IPS-NIHi11 (cell line): ENCODE results near the gene ABLIM2.
"Not testable (repeated sequence)": the region's sequence is repeated elsewhere in the genome, so short reads cannot be mapped to it uniquely, and the experiment has no call there.

Source experiments
- DNase-seq: peaks from one replicate; pipeline ENCODE4 v3.0.0; 2012; ENCODE audit warnings: mixed read lengths, low spot score

ABLIM2 gene

GRCh38 chr4:8156617-8157016 is 2.0 kb downstream of the ABLIM2 start:
- no peak for DNase-seq

GRCh38 chr4:8155660-8156421 is 2.8 kb downstream of the ABLIM2 start:
- DNase-seq: no peak

GRCh38 chr4:8155048-8155447 is 3.6 kb downstream of the ABLIM2 start:
- no peak for DNase-seq

GRCh38 chr4:8153441-8153840 is 5.2 kb downstream of the ABLIM2 start:
- DNase-seq: no peak

- no peak for DNase-seq
Observed at GRCh38 chr4:8152865-8153257, 5.8 kb downstream of the ABLIM2 start.

- DNase-seq: no peak
Observed at GRCh38 chr4:8152090-8152864, 6.3 kb downstream of the ABLIM2 start.

GRCh38 chr4:8151165-8151650 is 7.4 kb downstream of the ABLIM2 start:
- DNase-seq: no peak

GRCh38 chr4:8150152-8151090 is 8.2 kb downstream of the ABLIM2 start:
- no peak for DNase-seq

- no peak for DNase-seq
Observed at GRCh38 chr4:8149664-8150063, 8.9 kb downstream of the ABLIM2 start.

- DNase-seq: no peak
Observed at GRCh38 chr4:8148785-8149435, 9.7 kb downstream of the ABLIM2 start.

GRCh38 chr4:8148159-8148558 is 10.5 kb downstream of the ABLIM2 start:
- no peak for DNase-seq

GRCh38 chr4:8147231-8147970 is 11.2 kb downstream of the ABLIM2 start:
- DNase-seq: peak; percentile 42

GRCh38 chr4:8146157-8146556 is 12.5 kb downstream of the ABLIM2 start:
- DNase-seq: no peak

GRCh38 chr4:8144359-8144758 is 14.3 kb downstream of the ABLIM2 start:
- DNase-seq: peak; percentile 59

- DNase-seq: no peak
Observed at GRCh38 chr4:8143392-8144140, 15.0 kb downstream of the ABLIM2 start.

- DNase-seq: no peak
Observed at GRCh38 chr4:8142556-8142955, 16.1 kb downstream of the ABLIM2 start.

- DNase-seq: no peak
Observed at GRCh38 chr4:8141935-8142334, 16.7 kb downstream of the ABLIM2 start.

- DNase-seq: no peak
Observed at GRCh38 chr4:8140915-8141314, 17.7 kb downstream of the ABLIM2 start.

- DNase-seq: not testable (repeated sequence)
Observed at GRCh38 chr4:8139726-8140125, 18.9 kb downstream of the ABLIM2 start.
